Small intestine (tissue), 7 donors: ENCODE results near the gene MAB21L3. TPM values are rescaled to one million over a fixed set of nuclear protein-coding genes. Genes with fewer than 3 reads are reported as not detected.

Source experiments
- DNase-seq, 2 donors: peaks; one replicate each; pipeline versions ENCODE4 v3.0.0 to v3.0.0-alpha.2; 2013
- FAIRE-seq: peaks from 2 replicates; lab custom pipeline; 2012; peaks lifted over from hg19 to GRCh38; lab: Jason Lieb, UNC
- H3K27ac ChIP-seq, 3 donors: one replicate each; pipeline ENCODE4 v1.5.1; 2013; ENCODE audit warnings: low read length in 2 of 3, mild to moderate bottlenecking in 2 of 3, control low read depth in 1 of 3, inconsistent platforms in 1 of 3, low read depth in 1 of 3, moderate library complexity in 1 of 3
- H3K27me3 ChIP-seq, 3 donors: one replicate each; pipeline ENCODE4 v1.6.1; 2013; ENCODE audit warnings: low read length in 3 of 3, inconsistent platforms in 1 of 3; ENCODE audit not compliant: control insufficient read depth in 3 of 3, insufficient read depth in 3 of 3
- H3K36me3 ChIP-seq, 3 donors: one replicate each; pipeline ENCODE4 v1.6.1; 2013; ENCODE audit warnings: low read length in 3 of 3, inconsistent platforms in 1 of 3, low read depth in 1 of 3, mild to moderate bottlenecking in 1 of 3, moderate library complexity in 1 of 3; ENCODE audit not compliant: control insufficient read depth in 3 of 3, insufficient read depth in 2 of 3
- H3K4me1 ChIP-seq, 3 donors: one replicate each; pipeline ENCODE4 v1.6.1; 2013; ENCODE audit warnings: low read length in 2 of 3, inconsistent platforms in 1 of 3, low read depth in 1 of 3, mild to moderate bottlenecking in 1 of 3, moderate library complexity in 1 of 3; ENCODE audit not compliant: control insufficient read depth in 3 of 3, insufficient read depth in 2 of 3
- H3K4me3 ChIP-seq, 3 donors: one replicate each; pipeline ENCODE4 v1.5.1; 2013; ENCODE audit warnings: low read length in 3 of 3, control low read depth in 1 of 3, inconsistent platforms in 1 of 3, low read depth in 1 of 3, mild to moderate bottlenecking in 1 of 3, moderate library complexity in 1 of 3
- H3K9me3 ChIP-seq, 2 donors: one replicate each; pipeline ENCODE4 v1.6.1; 2013; ENCODE audit warnings: low read depth in 1 of 2, low read length in 1 of 2; ENCODE audit not compliant: control insufficient read depth in 2 of 2, insufficient read depth in 1 of 2
- WGBS, 3 donors: extraction: QIAGEN DNeasy Blood & Tissue Kit; methylation state at CpG; one replicate each; pipeline ENCODE4 v1.1.7; 2013; 5-methylcytosine and 5-hydroxymethylcytosine counted together
- polyA plus RNA-seq, 4 donors: library from polyadenylated mRNA; stranded (reverse) in 3 of 4; unstranded in 1 of 4; fragments of 200-250 nt in 3 of 4; fragments of 120-200 nt in 1 of 4; gene quantifications; one replicate each; pipeline versions ENCODE4 v1.2.1 to v1.2.3, GENCODE V29; 2013
- donor health status: healthy with polysubstance abuse.
- donor health status: control.
- donor health status: control.
- donor health status: Bipolar disorder and iron deficiency.
- donor health status: healthy.

The MAB21L3 gene
- polyA plus RNA-seq, 4 donors = 0.16 to 1.4 (median 0.22) TPM; not detected in 1

- 86 to 93% (median 86%) methylated on average over 4 of the region's 4 CpGs for WGBS, 3 donors
- no peaks in the 10 kb centered on the region for H3K36me3 ChIP-seq
- FAIRE-seq (no peak), DNase-seq (no peak)
- no peak overlapping the region for H3K4me3 ChIP-seq
- H3K27me3 ChIP-seq = no peaks in the 10 kb centered on the region
- H3K27ac ChIP-seq = no peak overlapping the region
- peaks cover 2 to 50% (median 6%) of the 10 kb centered on the region in 3 donors for H3K4me1 ChIP-seq
- H3K9me3 ChIP-seq = no peaks in the 10 kb centered on the region
Observed at GRCh38 chr1:116176306-116176789, 65.1 kb downstream of the MAB21L3 start.

- Histone ChIP-seq H3K4me3 (no peak overlapping the region), H3K27me3 (no peaks in the 10 kb centered on the region), H3K9me3 (no peaks in the 10 kb centered on the region), H3K36me3 (no peaks in the 10 kb centered on the region), H3K27ac (peak overlapping the region in 1 of 3 donors; percentile 25), H3K4me1 (peaks cover 2 to 50% (median 6%) of the 10 kb centered on the region in 3 donors)
- 86 to 98% (median 90%) methylated on average over 3 of the region's 3 CpGs for WGBS, 3 donors
- DNase-seq (no peak), FAIRE-seq (no peak)
Observed at GRCh38 chr1:116177861-116178260, 66.7 kb downstream of the MAB21L3 start.

- peak overlapping the region; percentile 78 to 94 (median 86) for H3K27ac ChIP-seq
- FAIRE-seq = no peak
Observed at GRCh38 chr1:116178837-116179236, 67.6 kb downstream of the MAB21L3 start.

GRCh38 chr1:116179419-116179818 is 68.2 kb downstream of the MAB21L3 start:
- H3K27me3 ChIP-seq = no peaks in the 10 kb centered on the region
- no peak for FAIRE-seq
- H3K27ac ChIP-seq = peak overlapping the region; percentile 78 to 94 (median 86)
- no peaks in the 10 kb centered on the region for H3K36me3 ChIP-seq
- WGBS, 3 donors = 5 to 36% (median 9%) methylated on average over 2 of the region's 2 CpGs
- H3K4me3 ChIP-seq = no peak overlapping the region
- no peaks in the 10 kb centered on the region for H3K9me3 ChIP-seq
- DNase-seq = peak; percentile 76 to 87
- peaks cover 2 to 41% (median 6%) of the 10 kb centered on the region in 3 donors for H3K4me1 ChIP-seq

More at GRCh38 chr1:116178837-116179236, 67.6 kb downstream of the MAB21L3 start:
- Histone ChIP-seq H3K4me3 (no peak overlapping the region), H3K36me3 (no peaks in the 10 kb centered on the region), H3K9me3 (no peaks in the 10 kb centered on the region), H3K27me3 (no peaks in the 10 kb centered on the region), H3K4me1 (peaks cover 2 to 47% (median 6%) of the 10 kb centered on the region in 3 donors)
- DNase-seq = peak; percentile 87 to 99
- WGBS, 3 donors = 20 to 47% (median 25%) methylated on average over 1 of the region's 1 CpG

- H3K27me3 ChIP-seq = no peaks in the 10 kb centered on the region
- H3K9me3 ChIP-seq = no peaks in the 10 kb centered on the region
- H3K4me1 ChIP-seq = peaks cover 2 to 36% (median 6%) of the 10 kb centered on the region in 3 donors
- WGBS, 3 donors = 17 to 53% (median 40%) methylated on average over 3 of the region's 3 CpGs
- peak overlapping the region; percentile 29 to 94 (median 78) for H3K27ac ChIP-seq
- DNase-seq = peak; percentile 39 to 56
- no peak for FAIRE-seq
- H3K4me3 ChIP-seq = no peak overlapping the region
- H3K36me3 ChIP-seq = no peaks in the 10 kb centered on the region
Observed at GRCh38 chr1:116179964-116180363, 68.8 kb downstream of the MAB21L3 start.

- Histone ChIP-seq H3K4me1 (peaks cover 2 to 32% (median 6%) of the 10 kb centered on the region in 3 donors), H3K27me3 (no peaks in the 10 kb centered on the region), H3K9me3 (no peaks in the 10 kb centered on the region), H3K4me3 (no peak overlapping the region), H3K36me3 (no peaks in the 10 kb centered on the region), H3K27ac (no peak overlapping the region)
- peak in 1 of 2 donors; percentile 49 for DNase-seq
- WGBS, 3 donors = 65 to 75% (median 66%) methylated on average over 3 of the region's 3 CpGs
- no peak for FAIRE-seq
Observed at GRCh38 chr1:116182019-116182714, 71.0 kb downstream of the MAB21L3 start.

Other genes with a start within 250 kb of the MAB21L3 start
- 1 to 10 TPM in 1 of 4 donors, under 1 TPM in 2, not detected in 1; 0.27 to 2.6 (median 0.88) TPM for gene SLC22A15, start 134.9 kb upstream of the MAB21L3 start, polyA plus RNA-seq